Measurements from ENCODE around the gene SMOC1. TPM values are rescaled to one million over a fixed set of nuclear protein-coding genes. Genes with fewer than 3 reads are reported as not detected.

SMOC1 gene
- total and polyA plus RNA-seq, 2 donors, result 0.19 to 0.71 TPM

GRCh38 chr14:69997849-69998248 lies 118.6 kb downstream of the SMOC1 start:
- no peak for DNase-seq (ENCODE audit: low read depth in 6 of 9, low spot score in 9 of 9)

GRCh38 chr14:69999261-69999674 lies 120.1 kb downstream of the SMOC1 start:
- Histone ChIP-seq H3K4me1 (ENCODE audit: control insufficient read depth in 2 of 2, insufficient read depth in 2 of 2, low read length in 2 of 2) (peaks cover 0 to 2% of the 10 kb centered on the region in 2 donors), H3K36me3 (ENCODE audit: control insufficient read depth in 2 of 2, insufficient read depth in 2 of 2, low read length in 1 of 2) (no peaks in the 10 kb centered on the region), H3K27ac (ENCODE audit: low read depth in 1 of 2, low read length in 1 of 2) (no peak overlapping the region), H3K27me3 (ENCODE audit: control insufficient read depth in 2 of 2, insufficient read depth in 1 of 2, low read length in 1 of 2) (peaks cover 0 to 2% of the 10 kb centered on the region in 2 donors), H3K4me3 (ENCODE audit: low read length in 2 of 2) (no peak overlapping the region), H3K9me3 (ENCODE audit: control insufficient read depth in 2 of 2, insufficient read depth in 1 of 2, low read length in 1 of 2) (no peaks in the 10 kb centered on the region)
- WGBS, result 88% methylated on average over 10 of the region's 10 CpGs
- no peak for DNase-seq (ENCODE audit: low read depth in 6 of 9, low spot score in 9 of 9)

More at GRCh38 chr14:69997849-69998248, 118.6 kb downstream of the SMOC1 start:
- 93% methylated on average over 5 of the region's 5 CpGs for WGBS
- Histone ChIP-seq H3K27me3 (ENCODE audit: control insufficient read depth in 2 of 2, insufficient read depth in 1 of 2, low read length in 1 of 2) (peaks cover 0 to 2% of the 10 kb centered on the region in 2 donors), H3K27ac (ENCODE audit: low read depth in 1 of 2, low read length in 1 of 2) (peak overlapping the region in 1 of 2 donors; percentile 5), H3K36me3 (ENCODE audit: control insufficient read depth in 2 of 2, insufficient read depth in 2 of 2, low read length in 1 of 2) (no peaks in the 10 kb centered on the region), H3K4me3 (ENCODE audit: low read length in 2 of 2) (no peak overlapping the region), H3K4me1 (ENCODE audit: control insufficient read depth in 2 of 2, insufficient read depth in 2 of 2, low read length in 2 of 2) (peaks cover 0 to 2% of the 10 kb centered on the region in 2 donors), H3K9me3 (ENCODE audit: control insufficient read depth in 2 of 2, insufficient read depth in 1 of 2, low read length in 1 of 2) (no peaks in the 10 kb centered on the region)

GRCh38 chr14:70000601-70001000 lies 121.4 kb downstream of the SMOC1 start:
- Histone ChIP-seq H3K27ac (ENCODE audit: low read depth in 1 of 2, low read length in 1 of 2) (no peak overlapping the region), H3K4me3 (ENCODE audit: low read length in 2 of 2) (no peak overlapping the region), H3K36me3 (ENCODE audit: control insufficient read depth in 2 of 2, insufficient read depth in 2 of 2, low read length in 1 of 2) (no peaks in the 10 kb centered on the region), H3K27me3 (ENCODE audit: control insufficient read depth in 2 of 2, insufficient read depth in 1 of 2, low read length in 1 of 2) (no peaks in the 10 kb centered on the region), H3K9me3 (ENCODE audit: control insufficient read depth in 2 of 2, insufficient read depth in 1 of 2, low read length in 1 of 2) (no peaks in the 10 kb centered on the region), H3K4me1 (ENCODE audit: control insufficient read depth in 2 of 2, insufficient read depth in 2 of 2, low read length in 2 of 2) (peaks cover 0 to 2% of the 10 kb centered on the region in 2 donors)
- 95% methylated on average over 7 of the region's 7 CpGs for WGBS
- no peak for DNase-seq (ENCODE audit: low read depth in 6 of 9, low spot score in 9 of 9)

- 97% methylated on average over 6 of the region's 6 CpGs for WGBS
- no peaks in the 10 kb centered on the region for H3K9me3 ChIP-seq (ENCODE audit: control insufficient read depth in 2 of 2, insufficient read depth in 1 of 2, low read length in 1 of 2)
- peaks cover 0 to 2% of the 10 kb centered on the region in 2 donors for H3K4me1 ChIP-seq (ENCODE audit: control insufficient read depth in 2 of 2, insufficient read depth in 2 of 2, low read length in 2 of 2)
- no peaks in the 10 kb centered on the region for H3K36me3 ChIP-seq (ENCODE audit: control insufficient read depth in 2 of 2, insufficient read depth in 2 of 2, low read length in 1 of 2)
- H3K27me3 ChIP-seq (ENCODE audit: control insufficient read depth in 2 of 2, insufficient read depth in 1 of 2, low read length in 1 of 2), result no peaks in the 10 kb centered on the region
- H3K27ac ChIP-seq (ENCODE audit: low read depth in 1 of 2, low read length in 1 of 2), result no peak overlapping the region
- H3K4me3 ChIP-seq (ENCODE audit: low read length in 2 of 2), result no peak overlapping the region
- DNase-seq (ENCODE audit: low read depth in 6 of 9, low spot score in 9 of 9), result no peak
These were observed 123.6 kb downstream of the SMOC1 start for GRCh38 chr14:70002589-70003346.

GRCh38 chr14:70004791-70005190 lies 125.6 kb downstream of the SMOC1 start:
- Histone ChIP-seq H3K9me3 (ENCODE audit: control insufficient read depth in 2 of 2, insufficient read depth in 1 of 2, low read length in 1 of 2) (no peaks in the 10 kb centered on the region), H3K4me1 (ENCODE audit: control insufficient read depth in 2 of 2, insufficient read depth in 2 of 2, low read length in 2 of 2) (no peaks in the 10 kb centered on the region), H3K4me3 (ENCODE audit: low read length in 2 of 2) (no peak overlapping the region), H3K27ac (ENCODE audit: low read depth in 1 of 2, low read length in 1 of 2) (no peak overlapping the region), H3K36me3 (ENCODE audit: control insufficient read depth in 2 of 2, insufficient read depth in 2 of 2, low read length in 1 of 2) (no peaks in the 10 kb centered on the region), H3K27me3 (ENCODE audit: control insufficient read depth in 2 of 2, insufficient read depth in 1 of 2, low read length in 1 of 2) (no peaks in the 10 kb centered on the region)
- 90% methylated on average over 2 of the region's 2 CpGs for WGBS
- DNase-seq (ENCODE audit: low read depth in 6 of 9, low spot score in 9 of 9), result no peak

GRCh38 chr14:70005281-70005805 lies 126.1 kb downstream of the SMOC1 start:
- no peak overlapping the region for H3K27ac ChIP-seq (ENCODE audit: low read depth in 1 of 2, low read length in 1 of 2)
- no peaks in the 10 kb centered on the region for H3K36me3 ChIP-seq (ENCODE audit: control insufficient read depth in 2 of 2, insufficient read depth in 2 of 2, low read length in 1 of 2)
- no peaks in the 10 kb centered on the region for H3K4me1 ChIP-seq (ENCODE audit: control insufficient read depth in 2 of 2, insufficient read depth in 2 of 2, low read length in 2 of 2)
- no peaks in the 10 kb centered on the region for H3K9me3 ChIP-seq (ENCODE audit: control insufficient read depth in 2 of 2, insufficient read depth in 1 of 2, low read length in 1 of 2)
- H3K27me3 ChIP-seq (ENCODE audit: control insufficient read depth in 2 of 2, insufficient read depth in 1 of 2, low read length in 1 of 2), result no peaks in the 10 kb centered on the region
- WGBS, result 93% methylated on average over 5 of the region's 5 CpGs
- no peak overlapping the region for H3K4me3 ChIP-seq (ENCODE audit: low read length in 2 of 2)
- DNase-seq (ENCODE audit: low read depth in 6 of 9, low spot score in 9 of 9), result no peak

GRCh38 chr14:70006699-70007098 lies 127.5 kb downstream of the SMOC1 start:
- no peaks in the 10 kb centered on the region for H3K9me3 ChIP-seq (ENCODE audit: control insufficient read depth in 2 of 2, insufficient read depth in 1 of 2, low read length in 1 of 2)
- no peak overlapping the region for H3K4me3 ChIP-seq (ENCODE audit: low read length in 2 of 2)
- H3K27me3 ChIP-seq (ENCODE audit: control insufficient read depth in 2 of 2, insufficient read depth in 1 of 2, low read length in 1 of 2), result no peaks in the 10 kb centered on the region
- WGBS, result 89% methylated on average over 6 of the region's 6 CpGs
- H3K36me3 ChIP-seq (ENCODE audit: control insufficient read depth in 2 of 2, insufficient read depth in 2 of 2, low read length in 1 of 2), result no peaks in the 10 kb centered on the region
- no peaks in the 10 kb centered on the region for H3K4me1 ChIP-seq (ENCODE audit: control insufficient read depth in 2 of 2, insufficient read depth in 2 of 2, low read length in 2 of 2)
- no peak overlapping the region for H3K27ac ChIP-seq (ENCODE audit: low read depth in 1 of 2, low read length in 1 of 2)
- DNase-seq (ENCODE audit: low read depth in 6 of 9, low spot score in 9 of 9), result no peak

- 68% methylated on average over 6 of the region's 6 CpGs for WGBS
- H3K4me3 ChIP-seq (ENCODE audit: low read length in 2 of 2), result no peak overlapping the region
- H3K36me3 ChIP-seq (ENCODE audit: control insufficient read depth in 2 of 2, insufficient read depth in 2 of 2, low read length in 1 of 2), result no peaks in the 10 kb centered on the region
- H3K27ac ChIP-seq (ENCODE audit: low read depth in 1 of 2, low read length in 1 of 2), result no peak overlapping the region
- no peaks in the 10 kb centered on the region for H3K4me1 ChIP-seq (ENCODE audit: control insufficient read depth in 2 of 2, insufficient read depth in 2 of 2, low read length in 2 of 2)
- no peaks in the 10 kb centered on the region for H3K27me3 ChIP-seq (ENCODE audit: control insufficient read depth in 2 of 2, insufficient read depth in 1 of 2, low read length in 1 of 2)
- no peak for DNase-seq (ENCODE audit: low read depth in 6 of 9, low spot score in 9 of 9)
- no peaks in the 10 kb centered on the region for H3K9me3 ChIP-seq (ENCODE audit: control insufficient read depth in 2 of 2, insufficient read depth in 1 of 2, low read length in 1 of 2)
These were observed 129.4 kb downstream of the SMOC1 start for GRCh38 chr14:70008284-70009262.

GRCh38 chr14:70009961-70010360 lies 130.7 kb downstream of the SMOC1 start:
- H3K4me1 ChIP-seq (ENCODE audit: control insufficient read depth in 2 of 2, insufficient read depth in 2 of 2, low read length in 2 of 2), result no peaks in the 10 kb centered on the region
- no peak for DNase-seq (ENCODE audit: low read depth in 6 of 9, low spot score in 9 of 9)
- WGBS, result 81% methylated on average over 8 of the region's 8 CpGs
- H3K36me3 ChIP-seq (ENCODE audit: control insufficient read depth in 2 of 2, insufficient read depth in 2 of 2, low read length in 1 of 2), result no peaks in the 10 kb centered on the region
- H3K9me3 ChIP-seq (ENCODE audit: control insufficient read depth in 2 of 2, insufficient read depth in 1 of 2, low read length in 1 of 2), result no peaks in the 10 kb centered on the region
- no peaks in the 10 kb centered on the region for H3K27me3 ChIP-seq (ENCODE audit: control insufficient read depth in 2 of 2, insufficient read depth in 1 of 2, low read length in 1 of 2)
- H3K27ac ChIP-seq (ENCODE audit: low read depth in 1 of 2, low read length in 1 of 2), result no peak overlapping the region
- no peak overlapping the region for H3K4me3 ChIP-seq (ENCODE audit: low read length in 2 of 2)

Data from thymus (tissue), 11 donors.